ENCODE data around the gene MRPS6. TPM values are rescaled to one million over a fixed set of nuclear protein-coding genes. Genes with fewer than 3 reads are reported as not detected.

The MRPS6 gene
- total and polyA plus RNA-seq, 8 donors = 50.5 to 92.6 (median 78.9) TPM

DNA sequence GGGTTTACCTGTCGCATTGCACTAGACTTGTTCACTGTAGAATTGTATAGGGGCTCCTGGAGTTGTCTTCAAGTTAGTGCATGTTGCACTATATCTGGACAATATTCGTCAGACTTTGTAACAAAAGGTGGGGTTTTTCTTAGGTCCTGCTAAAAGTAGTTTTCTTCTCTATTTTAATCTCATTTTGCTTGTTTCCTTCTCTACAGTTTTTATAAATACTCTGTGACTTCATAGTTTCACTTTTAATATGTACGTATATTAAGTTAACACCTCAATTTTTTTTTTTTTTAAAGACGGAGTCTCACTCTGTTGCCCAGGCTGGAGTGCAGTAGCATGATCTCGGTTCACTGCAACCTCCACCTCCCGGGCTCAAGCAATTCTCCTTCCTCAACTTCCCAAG, 26.5 kb upstream of the MRPS6 start:
- H3K27me3 ChIP-seq = no peaks in the 10 kb centered on the region
- H3K4me3 ChIP-seq = no peak overlapping the region
- H3K4me1 ChIP-seq = no peaks in the 10 kb centered on the region
- TF ChIP-seq, protein P1, sequence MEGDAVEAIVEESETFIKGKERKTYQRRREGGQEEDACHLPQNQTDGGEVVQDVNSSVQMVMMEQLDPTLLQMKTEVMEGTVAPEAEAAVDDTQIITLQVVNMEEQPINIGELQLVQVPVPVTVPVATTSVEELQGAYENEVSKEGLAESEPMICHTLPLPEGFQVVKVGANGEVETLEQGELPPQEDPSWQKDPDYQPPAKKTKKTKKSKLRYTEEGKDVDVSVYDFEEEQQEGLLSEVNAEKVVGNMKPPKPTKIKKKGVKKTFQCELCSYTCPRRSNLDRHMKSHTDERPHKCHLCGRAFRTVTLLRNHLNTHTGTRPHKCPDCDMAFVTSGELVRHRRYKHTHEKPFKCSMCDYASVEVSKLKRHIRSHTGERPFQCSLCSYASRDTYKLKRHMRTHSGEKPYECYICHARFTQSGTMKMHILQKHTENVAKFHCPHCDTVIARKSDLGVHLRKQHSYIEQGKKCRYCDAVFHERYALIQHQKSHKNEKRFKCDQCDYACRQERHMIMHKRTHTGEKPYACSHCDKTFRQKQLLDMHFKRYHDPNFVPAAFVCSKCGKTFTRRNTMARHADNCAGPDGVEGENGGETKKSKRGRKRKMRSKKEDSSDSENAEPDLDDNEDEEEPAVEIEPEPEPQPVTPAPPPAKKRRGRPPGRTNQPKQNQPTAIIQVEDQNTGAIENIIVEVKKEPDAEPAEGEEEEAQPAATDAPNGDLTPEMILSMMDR (IDR thresholded peaks at IDR 0.05) = no peak
- no peak overlapping the region for H3K27ac ChIP-seq
- DNase-seq (no peak), ATAC-seq (no peak)
- intact Hi-C loops (cut with DNase I) = no loop called here
- no peaks in the 10 kb centered on the region for H3K36me3 ChIP-seq
- no peaks in the 10 kb centered on the region for H3K9me3 ChIP-seq

DNA sequence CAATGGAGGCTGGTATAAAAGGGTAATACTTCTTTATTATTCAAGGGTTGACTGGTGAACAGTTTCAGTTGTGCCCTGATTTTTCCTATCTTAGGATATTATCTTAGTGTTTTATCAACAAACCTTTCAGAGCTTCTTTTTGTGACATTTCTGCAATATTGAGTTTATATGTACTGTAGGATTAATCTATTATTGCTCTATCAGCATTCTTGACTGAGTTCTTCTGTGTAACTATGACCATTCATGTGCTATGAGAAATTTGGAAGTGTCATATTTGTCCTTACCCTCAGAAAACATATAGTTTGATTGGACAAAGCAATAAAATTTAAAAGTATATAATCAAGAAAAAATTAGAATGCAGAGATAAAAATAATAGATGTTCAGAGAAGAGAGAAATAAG, 25.5 kb upstream of the MRPS6 start:
- no peak overlapping the region for H3K4me3 ChIP-seq
- ATAC-seq = no peak
- intact Hi-C loops (cut with DNase I) = no loop called here

DNA sequence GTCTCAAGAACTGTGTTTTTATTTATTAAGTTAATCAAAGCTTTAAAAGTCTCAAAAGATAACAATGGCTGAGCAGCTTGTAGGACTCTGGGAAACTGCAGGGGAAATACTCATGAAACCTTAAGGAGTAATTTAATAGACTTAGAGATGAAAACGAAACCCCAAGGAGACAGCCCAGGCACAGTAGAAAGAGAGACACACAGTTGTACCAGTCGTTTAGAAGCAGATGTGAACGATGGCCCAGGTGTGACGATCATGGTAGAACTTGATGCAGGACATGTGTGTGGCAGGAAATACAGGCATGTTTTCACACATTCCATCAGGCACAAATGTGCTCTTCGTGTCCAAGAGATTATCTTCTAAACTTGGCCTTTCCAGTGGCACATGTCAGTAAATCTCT, 21.2 kb upstream of the MRPS6 start:
- Histone ChIP-seq H3K27ac (no peak overlapping the region), H3K36me3 (no peaks in the 10 kb centered on the region), H3K9me3 (no peaks in the 10 kb centered on the region), H3K4me1 (no peaks in the 10 kb centered on the region), H3K4me3 (no peak overlapping the region), H3K27me3 (no peaks in the 10 kb centered on the region)
- DNase-seq (no peak), ATAC-seq (no peak)
- intact Hi-C loops (cut with DNase I) = no loop called here
- TF ChIP-seq, protein P1 (IDR thresholded peaks at IDR 0.05) = no peak

More for the DNA sequence above, 25.5 kb upstream of the MRPS6 start:
- Histone ChIP-seq H3K4me1 (no peaks in the 10 kb centered on the region), H3K27me3 (no peaks in the 10 kb centered on the region), H3K9me3 (no peaks in the 10 kb centered on the region), H3K27ac (no peak overlapping the region), H3K36me3 (no peaks in the 10 kb centered on the region)
- no peak for DNase-seq
- TF ChIP-seq, protein P1 (IDR thresholded peaks at IDR 0.05) = no peak

DNA sequence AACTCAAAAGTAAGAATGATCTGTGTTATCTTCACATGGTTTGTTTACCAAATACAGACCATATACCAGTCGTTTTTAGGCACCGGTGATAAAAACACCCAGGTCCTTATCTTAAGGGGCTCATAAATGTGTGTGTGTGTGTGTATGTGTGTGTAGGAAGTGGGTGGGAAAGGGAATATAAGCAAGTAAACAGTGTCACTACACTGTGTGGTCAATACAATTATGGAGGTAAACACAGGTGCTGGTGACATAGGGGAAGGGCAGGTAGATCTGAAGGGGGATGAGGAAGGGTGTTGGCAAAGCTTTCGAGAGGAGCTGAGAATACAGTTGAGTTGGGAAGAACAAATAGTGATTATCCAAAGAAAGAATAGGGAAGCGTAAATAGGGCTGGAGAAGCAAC, 19.1 kb upstream of the MRPS6 start:
- intact Hi-C loops (cut with DNase I) = no loop called here

DNA sequence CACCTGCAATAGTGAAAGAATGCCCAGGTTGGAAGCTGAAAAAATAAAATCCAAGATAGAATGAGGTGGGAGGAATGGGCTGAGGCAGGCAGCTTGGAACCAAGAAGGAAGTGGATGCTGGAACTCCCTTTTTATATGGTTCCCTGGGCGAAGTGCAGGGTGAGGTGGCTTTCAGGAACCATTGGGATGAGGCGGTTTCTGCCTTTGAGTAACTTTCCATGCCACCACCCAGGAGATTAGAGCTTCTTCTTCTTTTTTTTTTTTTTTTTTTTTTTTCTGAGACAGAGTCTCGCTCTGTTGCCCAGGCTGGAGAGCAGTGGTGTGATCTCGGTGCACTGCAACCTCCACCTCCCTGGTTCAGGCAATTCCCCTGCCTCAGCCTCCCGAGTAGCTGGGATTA, 17.8 kb upstream of the MRPS6 start:
- DNase-seq (no peak), ATAC-seq (no peak)
- no peaks in the 10 kb centered on the region for H3K9me3 ChIP-seq
- no peaks in the 10 kb centered on the region for H3K36me3 ChIP-seq
- intact Hi-C loops (cut with DNase I) = no loop called here
- H3K27me3 ChIP-seq = no peaks in the 10 kb centered on the region
- no peaks in the 10 kb centered on the region for H3K4me1 ChIP-seq
- H3K4me3 ChIP-seq = no peak overlapping the region
- TF ChIP-seq, protein P1 (IDR thresholded peaks at IDR 0.05) = no peak
- no peak overlapping the region for H3K27ac ChIP-seq

More for the DNA sequence above, 19.1 kb upstream of the MRPS6 start:
- H3K27ac ChIP-seq = no peak overlapping the region
- no peaks in the 10 kb centered on the region for H3K36me3 ChIP-seq
- H3K4me1 ChIP-seq = no peaks in the 10 kb centered on the region
- ATAC-seq (no peak), DNase-seq (no peak)
- no peaks in the 10 kb centered on the region for H3K27me3 ChIP-seq
- TF ChIP-seq, protein P1 (IDR thresholded peaks at IDR 0.05) = no peak
- no peaks in the 10 kb centered on the region for H3K9me3 ChIP-seq
- H3K4me3 ChIP-seq = no peak overlapping the region
